ENCODE data around the gene GPATCH3. TPM values are rescaled to one million over a fixed set of nuclear protein-coding genes. Genes with fewer than 3 reads are reported as not detected.
A peak's percentile ranks its signal among the peaks of the same experiment; 100 is the strongest.

GPATCH3 gene
- total and polyA plus RNA-seq, 2 of the 8 experiments (the other 6 are each of a cell fraction or from before 2014, with no cell fraction given) = 7.9 to 17.4 TPM

DNA sequence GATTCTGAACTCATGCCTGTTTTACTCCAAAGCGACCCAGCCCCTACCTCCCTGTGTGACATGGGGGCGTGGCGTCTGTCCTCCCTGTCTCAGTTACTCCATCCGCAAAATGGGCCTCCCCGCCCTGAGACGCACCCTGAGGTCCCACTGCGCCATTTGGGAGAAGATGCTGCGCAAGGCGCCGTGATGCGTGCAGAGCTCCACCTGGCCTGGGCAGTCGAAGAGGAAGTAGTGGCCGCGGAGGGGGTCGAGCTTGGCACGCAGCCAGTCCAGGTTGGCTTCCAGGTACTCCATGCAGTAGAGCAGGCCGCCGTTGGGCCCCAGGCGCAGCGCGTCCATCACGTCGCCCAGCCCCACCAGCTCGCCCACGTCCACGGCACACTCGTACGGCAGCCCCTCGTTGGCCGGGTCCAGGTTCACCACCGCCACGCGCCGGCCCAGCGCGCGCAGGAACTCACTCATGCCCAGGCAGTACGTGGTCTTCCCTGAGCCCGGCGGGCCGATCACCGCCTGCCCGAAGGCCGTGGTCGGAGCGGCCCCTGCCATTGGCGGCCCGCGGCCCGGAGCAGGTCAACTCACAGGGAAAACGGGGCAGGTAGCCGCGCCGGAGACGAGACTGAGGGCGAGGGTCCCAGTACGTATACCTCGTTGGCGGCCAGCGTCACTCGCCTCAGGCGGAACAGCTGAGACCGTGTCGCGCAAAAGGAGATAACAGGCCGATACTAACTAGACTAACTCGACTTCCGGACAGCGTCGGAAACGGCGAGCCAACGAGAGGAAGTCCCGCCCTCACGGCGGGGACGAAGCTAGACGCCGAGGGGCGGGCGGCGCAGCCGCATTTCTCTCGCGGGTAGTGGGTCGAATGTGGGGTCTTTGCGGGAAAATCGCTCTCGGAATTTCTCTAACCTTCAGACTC, 10.5 kb downstream of the GPATCH3 start, which contains the start of gene GPN2 (continued):
- TF ChIP-seq GABPA (IDR thresholded peaks at IDR 0.05; ENCODE audit: borderline replicate concordance, insufficient read depth, low read length) = peak; percentile 72; the same call in 1 of the 2 replicates
- TF ChIP-seq, protein P1, sequence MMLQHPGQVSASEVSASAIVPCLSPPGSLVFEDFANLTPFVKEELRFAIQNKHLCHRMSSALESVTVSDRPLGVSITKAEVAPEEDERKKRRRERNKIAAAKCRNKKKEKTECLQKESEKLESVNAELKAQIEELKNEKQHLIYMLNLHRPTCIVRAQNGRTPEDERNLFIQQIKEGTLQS (IDR thresholded peaks at IDR 0.05; ENCODE audit: insufficient read depth, low read depth, low read length) = no peak

Measured in H1 (cell line).